ENCODE results near the gene PLCL1.

Gene PLCL1

GRCh38 chr2:198161151-198161550, 356.8 kb downstream of the PLCL1 start:
- no peak for DNase-seq (ENCODE audit: low read depth)
- no peak for TF ChIP-seq CTCF (conservative IDR thresholded peaks at IDR 0.05; ENCODE audit: control insufficient read depth, insufficient read depth, low read depth, low read length)
- H3K4me3 ChIP-seq (ENCODE audit: control insufficient read depth, low read depth, low read length), result no peak overlapping the region

GRCh38 chr2:198162276-198162675, 357.9 kb downstream of the PLCL1 start:
- TF ChIP-seq CTCF (conservative IDR thresholded peaks at IDR 0.05; ENCODE audit: control insufficient read depth, insufficient read depth, low read depth, low read length), result no peak

DNA sequence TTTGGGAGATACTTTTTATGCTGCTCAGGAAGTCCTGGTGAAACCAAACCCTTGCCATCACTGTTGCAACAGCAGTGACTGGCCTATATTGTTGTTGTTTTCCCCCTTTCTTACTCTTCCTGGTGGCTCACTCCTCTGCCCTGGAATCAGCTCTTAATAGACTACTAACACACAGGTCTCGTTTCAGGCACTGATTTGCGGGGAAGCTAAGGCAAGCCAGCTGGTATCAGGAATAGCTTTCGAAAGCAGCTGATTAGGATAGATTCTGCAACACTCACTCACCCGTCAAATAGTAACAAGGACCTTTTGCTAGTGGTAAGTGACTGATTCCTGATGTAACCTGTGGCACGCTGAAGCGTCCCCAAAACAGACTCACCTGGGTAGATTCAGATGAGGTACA, 360.4 kb downstream of the PLCL1 start:
- H3K4me3 ChIP-seq (ENCODE audit: control insufficient read depth, low read depth, low read length), result no peak overlapping the region
- DNase-seq (ENCODE audit: low read depth), result no peak

More at GRCh38 chr2:198162276-198162675, 357.9 kb downstream of the PLCL1 start:
- DNase-seq (ENCODE audit: low read depth), result no peak
- H3K4me3 ChIP-seq (ENCODE audit: control insufficient read depth, low read depth, low read length), result no peak overlapping the region

DNA sequence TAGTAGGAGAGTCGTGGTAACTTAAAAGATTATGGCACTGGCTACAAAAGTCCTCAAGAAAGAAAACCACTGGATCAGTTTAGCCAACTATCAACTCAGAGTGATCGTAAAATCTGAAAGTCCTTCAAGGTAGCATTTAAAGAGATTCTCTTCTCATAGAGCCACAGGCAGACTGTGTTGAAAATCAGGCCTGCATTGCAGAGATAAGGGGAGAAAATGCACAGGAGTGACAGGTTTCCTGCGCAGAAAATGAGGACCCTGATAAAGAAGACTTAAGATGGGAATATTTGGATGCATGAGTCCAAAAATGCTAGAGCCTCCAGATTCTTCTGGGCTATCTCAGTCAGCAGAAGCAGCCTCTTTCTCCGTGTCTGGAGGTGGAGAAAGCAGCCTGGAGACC, 360.9 kb downstream of the PLCL1 start:
- TF ChIP-seq CTCF (conservative IDR thresholded peaks at IDR 0.05; ENCODE audit: control insufficient read depth, insufficient read depth, low read depth, low read length), result no peak
- no peak overlapping the region for H3K4me3 ChIP-seq (ENCODE audit: control insufficient read depth, low read depth, low read length)
- DNase-seq (ENCODE audit: low read depth), result no peak

More for the DNA sequence above, 360.4 kb downstream of the PLCL1 start:
- no peak for TF ChIP-seq CTCF (conservative IDR thresholded peaks at IDR 0.05; ENCODE audit: control insufficient read depth, insufficient read depth, low read depth, low read length)

GRCh38 chr2:198167346-198167745, 363.0 kb downstream of the PLCL1 start:
- DNase-seq (ENCODE audit: low read depth), result no peak
- H3K4me3 ChIP-seq (ENCODE audit: control insufficient read depth, low read depth, low read length), result no peak overlapping the region
- TF ChIP-seq CTCF (conservative IDR thresholded peaks at IDR 0.05; ENCODE audit: control insufficient read depth, insufficient read depth, low read depth, low read length), result no peak

- H3K4me3 ChIP-seq (ENCODE audit: control insufficient read depth, low read depth, low read length), result no peak overlapping the region
- DNase-seq (ENCODE audit: low read depth), result no peak
- no peak for TF ChIP-seq CTCF (conservative IDR thresholded peaks at IDR 0.05; ENCODE audit: control insufficient read depth, insufficient read depth, low read depth, low read length)
Observed at GRCh38 chr2:198168651-198169050, 364.3 kb downstream of the PLCL1 start.

DNA sequence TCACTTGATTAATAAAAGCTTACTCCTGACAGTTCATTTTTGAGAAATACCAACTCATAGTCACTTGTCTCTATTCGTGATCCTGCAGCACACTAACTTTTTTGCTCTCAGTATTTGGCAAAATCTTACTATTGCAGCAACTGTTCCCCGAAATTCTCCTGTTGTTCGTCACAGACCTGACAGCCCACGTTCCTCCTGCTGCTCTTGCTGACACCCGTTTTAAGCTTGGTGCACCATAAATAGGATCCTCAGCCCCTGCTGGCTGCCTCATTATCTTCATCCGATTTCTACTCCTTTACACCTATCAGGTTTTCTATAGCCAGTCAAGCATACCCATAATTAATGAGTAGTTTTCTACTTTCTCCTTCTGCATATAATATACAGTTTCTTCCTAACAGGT, 368.8 kb downstream of the PLCL1 start:
- H3K4me3 ChIP-seq (ENCODE audit: control insufficient read depth, low read depth, low read length), result no peak overlapping the region
- DNase-seq (ENCODE audit: low read depth), result peak; percentile 10
- TF ChIP-seq CTCF (conservative IDR thresholded peaks at IDR 0.05; ENCODE audit: control insufficient read depth, insufficient read depth, low read depth, low read length), result no peak

Measured in fibroblast of mammary gland (primary cell).